BJ (cell line): Measurements from ENCODE around the gene ATG5. TPM values are rescaled to one million over a fixed set of nuclear protein-coding genes. Genes with fewer than 3 reads are reported as not detected.
A peak's percentile ranks its signal among the peaks of the same experiment; 100 is the strongest.
"Not testable (repeated sequence)": the region's sequence is repeated elsewhere in the genome, so short reads cannot be mapped to it uniquely, and the experiment has no call there.

Experiments
- CTCF ChIA-PET: fragments of 350-600 bp; formaldehyde crosslinking; extraction: SDS; loops from one replicate; lab custom pipeline; 2021; ENCODE audit warnings: antibody characterized with exemption, inconsistent platforms; lab: Yijun Ruan, JAX
- POLR2A ChIA-PET: fragments of 300-600 bp; sonication (Branson Sonifier 250); formaldehyde crosslinking; extraction: SDS; loops from one replicate; lab custom pipeline; 2021; ENCODE audit warnings: antibody characterized with exemption; lab: Charles Lee
- DNase-seq: peaks from one replicate; pipeline ENCODE4 v3.0.0-alpha.2; 2011; ENCODE audit warnings: low read depth
- H3K27me3 ChIP-seq: 2 replicates; pipeline ENCODE4 v1.6.0; 2011; ENCODE audit warnings: low read length; ENCODE audit not compliant: control insufficient read depth, insufficient read depth
- H3K36me3 ChIP-seq: 2 replicates; pipeline ENCODE4 v1.5.1; 2011; ENCODE audit warnings: low read length; ENCODE audit not compliant: control insufficient read depth, insufficient read depth
- H3K4me3 ChIP-seq: 2 replicates; pipeline ENCODE4 v1.5.1; 2011; ENCODE audit warnings: low read depth, mild to moderate bottlenecking, control low read depth, low read length
- CTCF ChIP-seq: IDR thresholded peaks from 2 replicates; pipeline ENCODE4 v1.5.1; 2011; ENCODE audit warnings: low read depth, mild to moderate bottlenecking, control low read depth, inconsistent platforms, low read length, moderate library complexity; ENCODE audit not compliant: insufficient read depth
- polyA plus RNA-seq: library from polyadenylated mRNA; depleted of rRNA; stranded (reverse); fragments of >200 nt; gene quantifications from 2 replicates; pipeline ENCODE4 v1.2.3, GENCODE V29; 2011

Gene ATG5
- polyA plus RNA-seq, 1 experiment, result 18.6 TPM

- Histone ChIP-seq H3K27me3 (no peaks in the 10 kb centered on the region), H3K4me3 (no peak overlapping the region), H3K36me3 (no peaks in the 10 kb centered on the region)
- ChIA-PET POLR2A (no interaction called here), CTCF (interaction anchor here (0.6 to 1.4 kb wide), 3 partner anchors 67 to 570 kb away, joined by 3 to 6 read pairs (median 3); no protein-coding TSS in a partner anchor)
- TF ChIP-seq CTCF, result no peak
- DNase-seq, result no peak
Observed at GRCh38 chr6:106156413-106156812, 169.1 kb downstream of the ATG5 start.

DNA sequence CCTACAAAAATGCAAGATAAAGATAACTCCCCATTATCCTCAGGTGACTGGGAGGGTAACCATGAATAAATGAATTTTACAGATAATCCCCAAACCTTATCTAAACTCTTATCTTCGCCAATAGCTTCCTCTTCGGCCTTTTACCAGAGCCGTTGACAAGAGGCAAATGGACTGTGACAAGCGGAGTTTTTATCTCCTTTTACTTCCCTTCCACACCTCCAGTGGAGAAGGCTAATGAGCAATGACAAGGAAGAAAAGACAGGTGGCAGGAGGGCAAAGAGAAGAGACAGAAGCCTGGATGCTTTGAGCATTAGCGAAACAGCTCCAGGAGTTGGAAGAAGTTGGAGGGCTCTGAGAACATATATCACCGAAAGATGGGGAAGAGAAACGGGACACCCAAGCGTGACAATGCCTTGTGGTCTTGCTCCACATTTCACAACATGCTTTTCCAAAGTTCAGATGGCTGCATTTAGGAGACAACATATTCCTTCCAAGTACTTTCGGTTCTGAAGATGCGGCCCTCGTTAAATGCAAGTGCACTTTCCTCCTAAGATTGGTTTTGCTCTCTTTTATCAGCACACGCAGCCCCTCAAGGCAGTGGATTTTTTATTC, 170.2 kb downstream of the ATG5 start:
- H3K36me3 ChIP-seq, result no peaks in the 10 kb centered on the region
- ChIA-PET POLR2A (no interaction called here), CTCF (interaction anchor here (0.7 to 1.4 kb wide), 2 partner anchors 55 to 68 kb away, joined by 3 to 5 read pairs; no protein-coding TSS in a partner anchor)
- H3K27me3 ChIP-seq, result no peaks in the 10 kb centered on the region
- no peak overlapping the region for H3K4me3 ChIP-seq
- peak; percentile 21; the same call in 1 of the 2 replicates for TF ChIP-seq CTCF
- DNase-seq, result peak; percentile 52

- POLR2A ChIA-PET, result no interaction called here
- no peak for DNase-seq
- Histone ChIP-seq H3K36me3 (no peaks in the 10 kb centered on the region), H3K27me3 (no peaks in the 10 kb centered on the region), H3K4me3 (no peak overlapping the region)
- CTCF ChIA-PET, result interaction anchor here (1.4 kb wide), 1 partner anchor 69 kb away, joined by 5 read pairs; no protein-coding TSS in a partner anchor
- TF ChIP-seq CTCF, result no peak
Observed at GRCh38 chr6:106154326-106154725, 171.2 kb downstream of the ATG5 start.

DNA sequence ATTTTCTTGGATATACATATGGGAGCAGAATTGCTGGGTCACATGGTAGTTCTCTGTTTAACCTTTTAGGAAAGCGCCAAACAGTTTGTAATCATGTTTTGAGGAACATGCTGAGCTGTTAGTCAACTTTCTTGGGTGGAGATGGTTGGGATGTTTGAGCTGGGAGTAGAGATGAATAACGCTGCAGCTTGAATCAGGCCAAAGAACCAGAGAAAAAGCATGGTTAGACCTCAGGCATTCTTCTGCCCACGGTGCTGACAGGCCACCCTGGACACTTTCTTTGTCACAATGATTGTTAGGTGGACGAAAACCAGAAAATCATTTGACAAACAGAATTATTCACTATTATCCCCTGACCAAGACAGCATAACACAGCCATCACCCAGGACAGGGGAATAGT, 172.6 kb downstream of the ATG5 start:
- Histone ChIP-seq H3K27me3 (no peaks in the 10 kb centered on the region), H3K36me3 (no peaks in the 10 kb centered on the region), H3K4me3 (no peak overlapping the region)
- ChIA-PET CTCF (interaction anchor here (1.1 kb wide), 1 partner anchor 17 kb away, joined by 3 read pairs; no protein-coding TSS in a partner anchor), POLR2A (no interaction called here)
- TF ChIP-seq CTCF, result no peak
- no peak for DNase-seq

DNA sequence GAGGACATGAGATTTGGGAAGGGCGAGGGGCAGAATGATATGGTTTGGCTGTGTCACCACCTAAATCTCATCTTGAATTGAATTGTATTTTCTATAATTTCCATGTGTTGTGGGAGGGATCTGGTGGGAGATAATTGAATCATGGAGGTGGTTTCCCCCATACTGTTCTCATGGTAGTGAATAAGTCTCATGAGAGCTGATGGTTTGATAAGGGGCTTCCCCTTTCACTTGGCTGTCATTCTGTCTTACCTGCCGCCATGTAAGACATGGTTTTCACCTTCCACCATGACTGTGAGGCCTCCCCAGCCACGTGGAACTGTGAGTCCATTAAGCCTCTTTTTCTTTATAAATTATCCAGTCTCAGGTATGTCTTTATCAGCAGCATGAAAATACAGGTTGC, 173.1 kb downstream of the ATG5 start:
- POLR2A ChIA-PET, DNase-seq, CTCF ChIA-PET, H3K27me3 ChIP-seq, H3K36me3 ChIP-seq, H3K4me3 ChIP-seq: not testable (repeated sequence)
